GM21367 (cell line): ENCODE results near the gene IMPG1.

Source experiments
- ATAC-seq: cut with Tn5 transposase; IDR thresholded peaks from one replicate; pipeline ENCODE4 v1.9.1; 2021; ENCODE audit not compliant: unreplicated experiment

Gene IMPG1, protein sequence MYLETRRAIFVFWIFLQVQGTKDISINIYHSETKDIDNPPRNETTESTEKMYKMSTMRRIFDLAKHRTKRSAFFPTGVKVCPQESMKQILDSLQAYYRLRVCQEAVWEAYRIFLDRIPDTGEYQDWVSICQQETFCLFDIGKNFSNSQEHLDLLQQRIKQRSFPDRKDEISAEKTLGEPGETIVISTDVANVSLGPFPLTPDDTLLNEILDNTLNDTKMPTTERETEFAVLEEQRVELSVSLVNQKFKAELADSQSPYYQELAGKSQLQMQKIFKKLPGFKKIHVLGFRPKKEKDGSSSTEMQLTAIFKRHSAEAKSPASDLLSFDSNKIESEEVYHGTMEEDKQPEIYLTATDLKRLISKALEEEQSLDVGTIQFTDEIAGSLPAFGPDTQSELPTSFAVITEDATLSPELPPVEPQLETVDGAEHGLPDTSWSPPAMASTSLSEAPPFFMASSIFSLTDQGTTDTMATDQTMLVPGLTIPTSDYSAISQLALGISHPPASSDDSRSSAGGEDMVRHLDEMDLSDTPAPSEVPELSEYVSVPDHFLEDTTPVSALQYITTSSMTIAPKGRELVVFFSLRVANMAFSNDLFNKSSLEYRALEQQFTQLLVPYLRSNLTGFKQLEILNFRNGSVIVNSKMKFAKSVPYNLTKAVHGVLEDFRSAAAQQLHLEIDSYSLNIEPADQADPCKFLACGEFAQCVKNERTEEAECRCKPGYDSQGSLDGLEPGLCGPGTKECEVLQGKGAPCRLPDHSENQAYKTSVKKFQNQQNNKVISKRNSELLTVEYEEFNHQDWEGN

DNA sequence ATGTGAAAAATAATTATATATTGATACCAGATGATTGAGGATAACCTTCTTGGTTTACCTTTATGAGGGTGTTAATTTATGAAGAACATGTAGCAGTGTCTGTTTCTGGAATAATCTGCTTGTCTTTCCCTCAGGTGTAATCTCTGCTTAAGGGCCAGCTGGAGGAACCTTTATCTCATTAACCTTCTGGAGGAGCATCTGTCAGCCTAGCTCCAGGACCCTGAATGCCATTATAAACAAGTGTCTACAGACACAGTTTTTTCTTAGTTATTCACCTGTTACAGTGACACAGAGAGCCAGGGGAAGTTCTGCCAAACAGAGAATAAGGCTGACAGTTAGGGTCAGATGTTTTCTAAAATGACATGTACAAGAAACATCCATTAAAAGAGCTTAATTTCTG is at the start of gene IMPG1:
IMPG1 (minus strand) TSS at position 101 of the 400 bp plus-strand sequence. CDS start 174 bp downstream, outside the sequence.
- ATAC-seq = no peak

DNA sequence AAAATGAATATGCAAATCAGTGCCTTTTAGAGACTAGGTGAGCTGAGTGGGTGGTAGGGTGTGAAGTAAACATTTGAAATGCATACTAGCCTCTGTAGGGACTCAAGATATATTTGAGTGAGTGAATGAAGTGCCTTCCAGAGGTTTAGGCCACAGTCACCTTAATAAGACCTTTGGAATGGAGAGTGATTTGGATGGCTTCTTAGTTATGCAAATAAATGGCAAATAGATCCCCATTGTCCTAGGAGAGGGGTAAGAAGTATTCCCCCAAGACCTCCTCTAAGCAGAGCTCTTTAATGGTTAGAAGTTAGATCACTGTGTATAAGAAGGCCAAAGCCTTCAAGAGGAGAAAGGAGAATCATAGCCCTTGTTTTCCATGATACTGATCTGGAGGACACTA is 47.8 kb upstream of the IMPG1 start:
- ATAC-seq = no peak

DNA sequence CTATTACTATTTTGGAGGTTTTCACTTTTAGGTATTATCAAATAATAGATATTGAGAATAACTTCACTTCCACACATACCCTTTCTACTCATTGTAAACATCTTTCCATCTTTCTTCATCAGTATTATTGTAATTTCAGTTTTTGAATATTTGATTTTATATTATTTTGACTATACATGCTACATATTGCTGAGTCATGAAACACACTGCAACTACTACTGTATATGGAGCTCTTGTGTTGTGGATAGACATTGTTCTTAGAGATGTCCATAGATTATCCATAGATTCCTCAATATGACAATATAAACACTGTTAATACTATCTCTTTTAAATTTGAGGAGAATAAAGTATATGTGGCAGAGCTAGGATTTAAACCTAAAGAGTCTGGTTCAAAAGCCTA is 819 bp upstream of the IMPG1 start:
- no peak for ATAC-seq

DNA sequence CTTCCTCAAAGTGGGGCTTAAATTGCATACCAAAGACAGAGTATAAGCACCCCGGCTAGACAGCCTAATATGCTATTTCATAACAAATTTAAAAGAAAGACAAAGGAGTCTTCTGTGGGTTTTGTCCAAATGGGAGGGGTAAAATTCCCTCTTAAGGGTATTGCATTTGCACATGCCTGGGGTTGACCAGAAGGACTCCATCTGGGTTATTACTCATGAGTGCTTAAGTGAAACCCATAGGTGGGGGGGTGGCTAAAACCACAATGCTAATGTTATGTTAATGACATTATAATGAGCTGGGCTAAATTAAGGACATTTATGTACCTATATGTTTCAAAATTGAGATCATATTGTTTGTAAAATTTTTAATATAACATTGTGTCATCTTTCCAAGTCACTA is 15.0 kb downstream of the IMPG1 start:
- no peak for ATAC-seq

DNA sequence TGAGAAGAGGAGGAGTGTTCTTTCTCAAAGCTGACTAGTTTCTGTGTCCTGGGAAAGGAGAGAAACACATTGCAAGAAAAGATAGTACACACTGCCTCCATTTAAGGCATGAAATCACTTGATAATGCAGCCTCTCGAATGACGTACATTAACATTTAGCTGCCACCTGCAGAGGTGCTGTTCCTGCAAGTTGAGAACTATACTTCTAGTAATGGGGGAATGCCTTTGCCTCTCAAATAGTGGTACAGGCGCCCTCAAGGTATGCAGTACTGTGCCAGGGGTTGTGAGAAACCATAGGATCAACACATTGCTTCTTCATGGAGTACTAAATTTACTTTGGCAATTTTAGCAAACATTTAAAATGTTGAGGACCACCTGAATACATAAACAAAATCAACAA is 20.1 kb downstream of the IMPG1 start:
- ATAC-seq = no peak

DNA sequence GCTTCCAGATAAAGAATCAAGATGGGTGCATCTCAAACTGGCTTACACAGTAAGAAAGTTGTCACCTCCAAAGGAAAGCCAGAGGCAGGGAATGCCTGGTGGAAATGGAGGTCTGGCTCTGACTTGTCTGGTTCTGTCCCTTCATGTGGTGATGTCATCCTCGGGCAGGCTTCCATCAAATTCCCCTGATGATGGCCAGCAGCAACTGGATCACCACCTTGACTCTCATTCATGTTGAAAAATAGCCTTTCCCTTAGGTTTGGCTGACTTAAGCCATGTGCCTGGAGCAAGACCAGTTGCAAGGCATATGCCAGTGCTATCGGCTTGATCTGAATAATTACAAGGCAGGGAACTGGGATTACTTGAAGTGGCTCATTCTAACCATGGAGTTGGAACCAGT is 28.8 kb downstream of the IMPG1 start:
- ATAC-seq = no peak

DNA sequence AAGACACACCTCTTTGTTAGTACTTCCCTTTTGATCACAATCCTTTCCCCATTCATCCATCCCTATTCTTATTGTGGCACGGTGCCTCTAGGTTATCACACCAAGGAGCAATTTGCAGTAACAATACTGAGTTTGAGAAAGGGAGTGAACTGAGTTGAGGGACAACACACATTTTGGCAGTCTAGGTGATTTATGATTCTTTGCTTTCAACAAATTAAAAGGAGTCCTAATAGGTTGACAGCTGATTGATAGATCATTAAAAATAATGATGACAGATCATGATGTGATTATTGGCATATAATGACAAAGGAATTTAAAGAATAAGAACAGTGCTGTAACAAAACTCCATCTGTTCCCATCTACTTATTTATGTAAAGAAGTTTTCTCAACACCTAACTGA is 36.7 kb downstream of the IMPG1 start:
- ATAC-seq = no peak

DNA sequence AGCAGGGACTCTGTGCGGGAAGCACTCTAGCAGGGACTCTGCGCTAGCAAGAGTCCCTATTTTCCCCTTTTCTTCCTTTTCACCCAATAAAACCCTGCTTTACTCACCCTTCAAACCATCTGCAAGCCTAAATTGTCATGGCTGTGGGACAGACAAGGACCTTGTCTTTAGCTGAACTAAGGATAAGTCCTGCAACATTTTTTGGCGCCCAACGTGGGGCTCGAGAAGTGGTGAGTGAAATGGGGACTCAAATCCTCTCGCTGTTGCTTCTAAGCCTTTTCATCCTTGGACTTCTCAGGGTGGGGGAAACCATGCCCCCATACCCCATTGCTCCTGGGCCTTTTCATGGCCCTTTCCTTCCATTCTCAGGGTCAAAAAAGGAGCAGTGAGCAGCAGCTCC is 46.4 kb downstream of the IMPG1 start:
- no peak for ATAC-seq

DNA sequence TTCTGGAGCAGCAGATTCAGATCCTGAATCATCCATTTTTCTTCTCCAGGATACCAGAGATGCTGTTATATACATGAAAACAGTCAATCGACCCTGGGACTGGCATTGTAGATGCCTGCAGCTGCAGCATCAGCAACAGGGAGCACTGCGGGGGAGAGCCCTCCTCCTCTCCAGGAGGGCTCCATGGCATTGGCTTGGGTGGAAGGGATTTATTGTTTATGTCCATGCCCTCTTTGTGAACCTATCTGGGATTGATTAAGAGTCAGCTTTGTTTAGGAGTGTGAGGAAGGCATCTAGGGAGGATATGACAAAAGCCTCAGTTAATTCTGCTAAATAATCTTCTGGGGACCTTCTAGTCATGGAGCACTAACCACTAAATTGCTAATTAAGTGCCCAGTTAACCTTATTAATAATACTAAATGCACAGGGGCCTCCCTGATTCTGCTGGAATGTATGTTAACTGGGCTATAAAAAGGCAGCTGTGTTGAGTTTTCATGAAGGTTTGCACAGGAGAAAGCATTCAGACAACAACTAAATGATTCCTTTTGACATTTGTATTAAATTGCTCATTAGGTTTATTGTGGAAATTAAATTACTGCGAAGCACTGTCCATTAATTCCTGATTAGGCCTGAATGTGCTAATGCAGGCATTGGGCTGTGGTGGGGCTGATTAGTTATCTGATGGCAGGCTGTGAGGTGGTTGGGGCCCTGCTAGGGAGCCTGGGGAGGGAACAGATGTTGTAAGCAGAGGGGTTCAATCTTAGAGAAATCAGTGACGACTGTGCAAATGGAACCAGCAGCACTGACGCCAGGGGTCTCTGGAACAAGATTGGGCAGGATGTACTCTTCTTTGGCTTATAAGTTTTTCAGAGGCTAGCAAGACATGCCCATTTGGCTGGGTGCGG is 57.6 kb downstream of the IMPG1 start:
- ATAC-seq = no peak

DNA sequence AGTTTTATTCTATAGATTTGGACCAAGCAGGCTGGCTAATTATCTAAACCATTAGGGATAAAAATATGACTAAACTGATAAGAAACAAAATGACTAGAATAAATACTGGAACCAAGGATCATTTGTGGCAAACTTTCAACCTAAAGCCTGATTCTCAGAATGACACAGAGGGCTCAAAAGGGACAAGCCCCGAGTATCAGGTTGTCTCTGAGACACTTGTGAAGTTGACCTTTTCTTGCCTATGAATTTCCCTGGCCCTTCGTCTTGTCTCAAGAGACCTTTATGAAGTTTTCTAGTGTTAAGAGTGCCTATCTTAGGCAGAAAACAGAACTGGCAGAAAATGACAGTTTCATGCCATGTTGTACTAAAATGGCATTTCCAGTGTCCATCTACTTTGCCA is 68.3 kb downstream of the IMPG1 start:
- no peak for ATAC-seq

DNA sequence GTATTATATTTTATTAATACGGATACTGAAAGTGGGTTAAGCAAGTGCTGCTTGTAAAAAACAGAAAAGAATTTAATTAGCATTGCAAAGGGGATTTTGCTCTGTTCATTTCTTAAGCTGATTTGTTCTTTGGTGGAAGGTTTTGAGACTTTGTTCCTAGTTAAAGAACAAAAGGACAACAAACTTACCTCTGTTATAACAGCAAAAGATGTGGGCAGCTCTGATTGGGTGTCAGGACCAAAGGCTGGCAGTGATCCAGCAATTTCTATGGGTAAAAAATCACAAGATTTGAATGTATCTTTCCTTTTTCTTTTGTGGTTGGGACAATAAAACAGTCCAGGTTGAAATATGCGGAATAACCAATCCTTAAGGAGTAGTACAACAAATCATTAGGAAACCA is 68.8 kb downstream of the IMPG1 start:
- ATAC-seq = no peak

DNA sequence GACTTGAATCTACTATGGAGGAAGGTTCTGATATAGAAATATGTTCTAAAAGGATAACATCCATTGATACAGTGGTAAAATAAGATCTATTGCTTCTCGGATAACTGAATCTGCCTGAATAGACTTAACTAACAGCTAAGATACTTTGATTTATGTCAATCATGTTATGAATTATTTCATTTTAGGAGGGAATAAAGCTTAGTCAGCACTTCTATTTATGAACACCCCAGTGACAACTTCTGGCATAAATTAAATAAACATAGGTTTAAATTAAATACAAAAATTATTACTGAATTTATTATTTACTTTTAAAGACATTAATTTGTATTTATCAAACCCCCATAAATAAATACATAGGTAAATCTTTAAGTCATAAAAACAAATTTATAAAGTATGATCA is 69.3 kb downstream of the IMPG1 start:
- ATAC-seq = no peak

DNA sequence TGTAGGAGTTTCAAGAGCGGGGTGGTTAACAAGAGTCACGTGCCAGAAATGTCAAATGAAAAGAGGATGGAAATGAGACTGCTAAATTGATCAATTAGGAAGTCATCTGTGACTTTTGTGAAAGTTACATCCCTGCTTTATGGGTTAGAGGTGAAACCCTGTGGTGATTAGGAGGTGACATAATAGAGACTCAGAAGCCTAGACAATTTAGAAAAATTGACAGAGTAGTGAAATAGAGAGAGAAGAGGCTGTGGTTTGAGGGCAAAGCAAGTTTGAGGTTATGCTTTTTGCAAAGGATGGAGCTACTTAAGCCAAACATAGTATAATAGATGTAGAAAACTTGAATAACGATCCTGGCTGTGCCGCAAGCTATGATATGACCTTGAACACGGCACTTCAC is 71.8 kb downstream of the IMPG1 start:
- ATAC-seq = no peak

DNA sequence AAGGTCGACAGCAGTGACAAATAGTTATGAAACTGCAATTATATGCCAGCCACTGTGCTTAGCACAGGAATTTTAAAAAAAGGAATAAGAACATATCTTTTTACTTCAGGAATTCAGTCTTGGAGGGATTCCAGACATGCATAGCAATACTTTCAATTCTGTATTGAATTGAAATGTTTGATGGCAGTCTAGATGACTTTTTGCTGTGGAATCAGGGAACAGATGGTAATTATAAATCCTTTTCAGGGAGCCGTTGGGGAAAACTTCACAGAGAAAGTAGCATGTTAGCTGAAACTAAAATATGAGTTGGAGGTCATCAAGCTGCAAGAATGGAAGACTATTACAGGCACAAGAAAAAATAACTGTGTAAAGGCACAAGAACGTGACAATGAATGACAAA is 74.8 kb downstream of the IMPG1 start:
- ATAC-seq = no peak

DNA sequence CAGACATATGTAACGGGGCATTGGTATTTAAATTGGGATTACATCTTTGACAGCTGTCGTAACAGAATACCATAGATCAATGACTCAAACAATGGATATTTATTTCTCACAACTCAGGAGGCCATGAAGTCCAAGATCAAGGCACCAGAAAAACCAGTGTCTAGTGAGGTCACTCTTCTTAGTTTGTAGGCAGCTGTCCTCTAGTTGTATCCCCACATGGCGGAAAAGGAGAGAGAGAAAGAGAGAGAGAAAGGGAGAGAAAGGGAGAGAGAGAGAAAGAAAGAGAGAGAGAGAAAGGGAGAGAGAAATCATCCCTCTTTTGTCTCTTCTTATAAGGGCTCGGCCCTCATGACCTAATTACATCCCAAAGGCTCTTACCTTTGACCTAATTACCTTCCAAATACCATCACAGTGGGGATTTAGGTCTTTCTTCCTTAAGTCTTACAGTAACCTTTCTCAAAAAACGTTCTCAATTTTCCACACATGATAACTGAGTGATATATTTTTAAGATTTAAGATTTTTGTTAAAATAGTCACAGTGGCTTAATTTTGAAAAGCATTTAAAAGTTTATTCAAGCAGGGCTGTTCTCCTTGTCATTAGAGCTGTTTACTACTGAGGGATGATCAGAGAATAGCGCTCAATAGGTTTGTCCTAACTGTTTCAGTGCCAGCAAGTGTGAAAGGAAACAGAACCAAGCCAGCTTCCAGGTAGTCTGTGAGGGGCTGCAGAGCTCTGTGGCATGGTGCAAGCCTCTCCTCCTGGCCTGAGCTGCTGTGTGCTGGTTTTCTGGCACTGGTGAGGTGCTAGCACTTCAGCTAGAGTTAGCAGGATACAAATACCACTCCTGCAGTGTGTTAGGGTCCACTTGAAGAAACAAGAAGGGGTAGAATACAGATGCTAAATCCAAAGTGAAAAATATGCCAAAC is 79.0 kb downstream of the IMPG1 start:
- no peak for ATAC-seq

DNA sequence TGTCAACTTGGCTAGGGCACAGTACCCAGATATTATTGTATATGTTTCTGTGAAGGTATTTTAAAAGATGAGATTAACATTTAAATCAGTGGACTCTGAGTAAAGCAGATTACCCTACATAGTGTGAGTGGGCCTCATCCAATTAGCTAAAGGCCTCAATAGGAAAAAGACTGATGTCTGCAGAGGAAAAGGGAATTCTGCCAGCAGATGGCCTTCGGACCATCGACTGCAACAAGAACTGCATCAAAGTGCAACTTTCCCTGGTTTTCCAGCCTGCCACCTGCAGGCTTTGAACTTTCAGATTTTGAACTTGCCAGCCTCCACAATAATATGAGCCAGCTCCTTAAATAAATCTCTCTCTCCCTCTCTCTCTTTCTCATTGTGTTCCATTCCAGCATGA is 80.5 kb downstream of the IMPG1 start:
- ATAC-seq = no peak

DNA sequence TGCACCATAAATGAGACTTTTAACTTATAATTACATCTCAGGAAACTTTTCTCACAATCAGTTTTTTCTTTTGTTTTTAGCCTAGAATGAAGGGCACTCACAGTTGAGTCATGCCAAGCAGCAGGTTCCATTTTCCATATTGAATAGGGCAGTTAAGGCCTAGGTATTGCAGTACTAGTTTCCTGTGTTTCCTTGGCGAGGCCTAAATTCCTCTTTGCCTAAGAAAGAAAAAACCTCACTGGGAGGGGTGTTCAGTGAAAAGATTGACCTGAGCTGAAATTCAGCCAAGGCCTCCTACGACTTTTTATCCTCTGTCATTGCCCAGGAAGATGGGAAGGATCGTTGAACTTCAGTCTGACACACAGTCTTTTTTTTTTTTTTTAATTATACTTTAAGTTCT is 85.5 kb downstream of the IMPG1 start:
- ATAC-seq = no peak

DNA sequence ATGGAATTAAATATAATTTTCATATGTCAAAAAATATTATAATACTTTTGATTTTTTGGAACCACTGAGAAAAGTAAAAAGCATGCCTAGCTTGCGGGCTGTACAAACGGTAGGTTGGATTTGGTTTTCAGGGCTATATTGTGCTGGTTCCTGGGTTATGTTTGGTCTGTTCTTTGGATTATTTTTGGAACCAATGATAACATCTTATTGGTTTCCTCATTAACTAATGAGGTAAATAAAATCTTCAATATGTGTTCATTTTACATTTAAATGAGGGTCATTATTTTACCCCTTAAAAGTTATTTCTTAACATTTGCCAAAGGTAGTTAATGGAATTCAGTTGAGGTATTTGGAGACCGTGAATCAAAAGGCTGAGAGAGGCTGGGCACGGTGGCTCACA is 96.6 kb downstream of the IMPG1 start:
- no peak for ATAC-seq

DNA sequence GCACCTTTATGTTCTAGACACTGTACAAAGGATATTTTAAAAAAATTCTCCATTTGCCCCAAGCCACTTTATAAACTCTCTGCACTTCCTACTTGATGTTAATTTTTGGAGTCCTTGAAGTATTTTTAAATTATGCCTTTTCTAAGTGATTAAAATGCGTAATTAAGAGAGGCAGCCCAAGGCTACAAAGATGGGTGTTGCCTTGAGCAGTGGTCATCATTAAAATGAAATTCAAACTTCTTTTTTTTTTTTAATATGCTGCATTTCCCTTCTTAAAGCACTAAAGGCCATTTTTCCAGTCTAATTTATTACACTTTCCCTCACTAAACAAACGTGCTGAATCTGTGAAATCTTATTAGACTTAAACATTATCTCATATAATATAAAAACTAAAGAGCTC is 102.4 kb downstream of the IMPG1 start:
- no peak for ATAC-seq

DNA sequence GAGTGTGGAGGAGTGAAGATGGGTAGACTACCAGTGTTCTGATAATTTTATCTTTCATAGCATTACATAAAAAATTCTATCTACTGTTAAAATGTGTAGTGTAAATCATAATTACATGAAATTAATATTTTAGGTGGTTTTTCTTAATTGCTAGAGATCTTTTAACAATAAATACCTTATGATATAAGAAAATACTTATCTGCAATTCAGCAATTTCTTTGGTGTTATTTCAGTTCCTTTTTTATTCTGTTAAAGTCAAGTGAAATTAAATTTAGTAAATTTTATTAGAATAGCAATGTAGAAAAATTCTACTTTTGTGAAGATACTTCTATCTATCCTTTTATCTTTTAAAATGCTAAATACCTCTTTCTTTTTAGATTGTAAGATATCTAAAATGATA is 104.3 kb downstream of the IMPG1 start:
- ATAC-seq = no peak
